GM18951 (cell line): ENCODE data around the gene TRAF2.

Experiments
- POLR2A ChIP-seq: IDR thresholded peaks from 4 replicates; pipeline ENCODE4 v1.6.1; 2011; ENCODE audit warnings: mild to moderate bottlenecking; ENCODE audit not compliant: insufficient read length, insufficient read depth; ENCODE audit errors: extremely low read depth
- in situ Hi-C: fragments of 300-500 bp; cut with MboI; formaldehyde crosslinking; loops from one replicate; pipeline ENCODE4 v1.12.0; 2022; ENCODE audit warnings: low sequenced_read_pairs, mixed read lengths, inconsistent platforms; ENCODE audit not compliant: unreplicated experiment

TRAF2 gene

GRCh38 chr9:136930014-136930413, 43.7 kb downstream of the TRAF2 start:
- in situ Hi-C loops: no loop called here
- TF ChIP-seq POLR2A: no peak

GRCh38 chr9:136931611-136932130, 45.4 kb downstream of the TRAF2 start:
- in situ Hi-C loops: no loop called here
- no peak for TF ChIP-seq POLR2A

GRCh38 chr9:136934277-136934676, 48.0 kb downstream of the TRAF2 start:
- in situ Hi-C loops: no loop called here
- no peak for TF ChIP-seq POLR2A

- no peak for TF ChIP-seq POLR2A
- in situ Hi-C loops: no loop called here
Observed at GRCh38 chr9:136935651-136936050, 49.3 kb downstream of the TRAF2 start.

GRCh38 chr9:136936645-136937170, 50.4 kb downstream of the TRAF2 start:
- TF ChIP-seq POLR2A: no peak
- in situ Hi-C loops: no loop called here

GRCh38 chr9:136937186-136938001, 51.1 kb downstream of the TRAF2 start:
- TF ChIP-seq POLR2A: no peak
- in situ Hi-C loops: no loop called here

GRCh38 chr9:136939431-136939995, 53.2 kb downstream of the TRAF2 start:
- no peak for TF ChIP-seq POLR2A
- in situ Hi-C loops: no loop called here

GRCh38 chr9:136939996-136940525, 53.7 kb downstream of the TRAF2 start:
- in situ Hi-C loops: no loop called here
- TF ChIP-seq POLR2A: no peak

GRCh38 chr9:136940526-136941230, 54.4 kb downstream of the TRAF2 start:
- in situ Hi-C loops: no loop called here

GRCh38 chr9:136941231-136942111, 55.2 kb downstream of the TRAF2 start:
- no peak for TF ChIP-seq POLR2A
- in situ Hi-C loops: no loop called here

More at GRCh38 chr9:136940526-136941230, 54.4 kb downstream of the TRAF2 start:
- TF ChIP-seq POLR2A: no peak

GRCh38 chr9:136942112-136942880, 56.0 kb downstream of the TRAF2 start:
- in situ Hi-C loops: no loop called here
- TF ChIP-seq POLR2A: no peak
